NCI-H128 (cell line): Measurements from ENCODE around the gene GABARAPL1.
A peak's percentile ranks its signal among the peaks of the same experiment; 100 is the strongest.
"Not testable (repeated sequence)": the region's sequence is repeated elsewhere in the genome, so short reads cannot be mapped to it uniquely, and the experiment has no call there.

Experiments
- DNase-seq: peaks from one replicate; lab custom pipeline; 2025; ENCODE audit not compliant: unreplicated experiment; lab: John Stamatoyannopoulos, UW

The GABARAPL1 gene

GRCh38 chr12:10197879-10198278, 14.8 kb upstream of the GABARAPL1 start:
- DNase-seq, result no peak

GRCh38 chr12:10204495-10204894, 8.2 kb upstream of the GABARAPL1 start:
- DNase-seq, result not testable (repeated sequence)

GRCh38 chr12:10205220-10205807, 7.4 kb upstream of the GABARAPL1 start:
- DNase-seq, result no peak

- no peak for DNase-seq
Observed at GRCh38 chr12:10207136-10207535, 5.5 kb upstream of the GABARAPL1 start.

GRCh38 chr12:10210225-10210624, 2.5 kb upstream of the GABARAPL1 start:
- no peak for DNase-seq

- no peak for DNase-seq
Observed at GRCh38 chr12:10211101-10211939, 1.4 kb upstream of the GABARAPL1 start.

- DNase-seq, result peak; percentile 51
Observed at GRCh38 chr12:10211940-10212738, 538 bp upstream of the GABARAPL1 start.

GRCh38 chr12:10213168-10214135, 775 bp downstream of the GABARAPL1 start:
- no peak for DNase-seq

GRCh38 chr12:10214136-10214894, 1.6 kb downstream of the GABARAPL1 start:
- no peak for DNase-seq

- DNase-seq, result no peak
Observed at GRCh38 chr12:10214895-10215267, 2.2 kb downstream of the GABARAPL1 start.

GRCh38 chr12:10215436-10215835, 2.8 kb downstream of the GABARAPL1 start:
- no peak for DNase-seq

GRCh38 chr12:10215946-10216345, 3.3 kb downstream of the GABARAPL1 start:
- DNase-seq, result not testable (repeated sequence)

GRCh38 chr12:10218021-10218420, 5.3 kb downstream of the GABARAPL1 start:
- DNase-seq, result no peak

GRCh38 chr12:10220398-10221077, 7.9 kb downstream of the GABARAPL1 start:
- no peak for DNase-seq

GRCh38 chr12:10221846-10222245, 9.2 kb downstream of the GABARAPL1 start:
- no peak for DNase-seq

GRCh38 chr12:10223208-10223607, 10.5 kb downstream of the GABARAPL1 start:
- DNase-seq, result no peak

- DNase-seq, result not testable (repeated sequence)
Observed at GRCh38 chr12:10225426-10225825, 12.7 kb downstream of the GABARAPL1 start.

- DNase-seq, result no peak
Observed at GRCh38 chr12:10226086-10226485, 13.4 kb downstream of the GABARAPL1 start.

- no peak for DNase-seq
Observed at GRCh38 chr12:10226731-10227130, 14.1 kb downstream of the GABARAPL1 start.
